K562 (cell line): ENCODE results near the gene FAM167B. TPM values are rescaled to one million over a fixed set of nuclear protein-coding genes. Genes with fewer than 3 reads are reported as not detected.

Experiments
- ARID2 ChIP-seq: fragments of 450-650 bp; IDR thresholded peaks from 2 replicates; pipeline ENCODE4 v1.6.1; 2017; ENCODE audit warnings: antibody characterized with exemption, mild to moderate bottlenecking
- BACH1 ChIP-seq: fragments of 200-800 bp; sonication (Bioruptor generic); IDR thresholded peaks from 2 replicates; pipeline ENCODE4 v1.6.1; 2016; ENCODE audit warnings: missing genetic modification characterization, missing compliant biosample characterization
- GABPB2 ChIP-seq: fragments of 250-450 bp; sonication (Bioruptor Pico); conservative IDR thresholded peaks from 2 replicates; pipeline ENCODE4 v1.5.1; 2021; ENCODE audit warnings: mild to moderate bottlenecking
- HDAC3 ChIP-seq: fragments of 450-650 bp; IDR thresholded peaks from 2 replicates; pipeline ENCODE4 v1.6.1; 2018; ENCODE audit warnings: borderline replicate concordance, mild to moderate bottlenecking, moderate library complexity; ENCODE audit not compliant: partially characterized antibody
- HNRNPLL ChIP-seq: fragments of 200-400 bp; formaldehyde crosslinking; IDR thresholded peaks from 2 replicates; pipeline ENCODE4 v1.6.1; 2017; ENCODE audit warnings: low read length, low read depth, mild to moderate bottlenecking; ENCODE audit not compliant: poor library complexity, severe bottlenecking
- KDM4B ChIP-seq, 2 experiments: fragments of 450-650 bp in 1 of 2; sonication (generic) in 1 of 2; IDR thresholded peaks; 2 replicates each; pipeline ENCODE4 v1.6.1; 2016 to 2017; ENCODE audit warnings: borderline replicate concordance in 2 of 2, antibody characterized with exemption in 1 of 2, low read depth in 1 of 2, mild to moderate bottlenecking in 1 of 2
- MAFF ChIP-seq: IDR thresholded peaks from 2 replicates; pipeline ENCODE4 v1.6.1; 2012; ENCODE audit warnings: low read length, improper control_type of control experiment
- MAFK ChIP-seq: IDR thresholded peaks from 2 replicates; pipeline ENCODE4 v1.6.1; 2011; ENCODE audit warnings: low read length, improper control_type of control experiment
- MAZ ChIP-seq, 2 experiments: fragments of 450-650 bp in 1 of 2; sonication (generic) in 1 of 2; formaldehyde crosslinking; IDR thresholded peaks in 1 of 2; conservative IDR thresholded peaks in 1 of 2; 2 replicates each; pipeline versions ENCODE4 v1.4.0 to v1.5.0; 2020; ENCODE audit warnings: mild to moderate bottlenecking in 1 of 2, missing genetic modification reagents in 1 of 2
- NFIX ChIP-seq: fragments of 250-450 bp; sonication (Bioruptor Pico); IDR thresholded peaks from 2 replicates; pipeline ENCODE4 v1.4.0; 2020; ENCODE audit warnings: low read depth, mild to moderate bottlenecking, moderate library complexity
- SIX5 ChIP-seq, 2 experiments: IDR thresholded peaks; 2 replicates each; pipeline ENCODE4 v1.6.1; 2011; ENCODE audit warnings: low read length in 2 of 2, borderline replicate concordance in 1 of 2, low read depth in 1 of 2, mild to moderate bottlenecking in 1 of 2, moderate library complexity in 1 of 2; ENCODE audit not compliant: insufficient read depth in 1 of 2
- SMAD4 ChIP-seq: fragments of 250-450 bp; sonication (Bioruptor Pico); conservative IDR thresholded peaks from 2 replicates; pipeline ENCODE4 v1.8.0; 2021; ENCODE audit warnings: inconsistent platforms, mild to moderate bottlenecking, moderate library complexity
- SNIP1 ChIP-seq: fragments of 450-650 bp; IDR thresholded peaks from 2 replicates; pipeline ENCODE4 v1.7.1; 2017; ENCODE audit warnings: low read depth, mild to moderate bottlenecking
- SRF ChIP-seq, 2 experiments: fragments of 250-450, 450-650 bp in 1 of 2; sonication (Bioruptor Pico) in 1 of 2; sonication (generic) in 1 of 2; formaldehyde crosslinking; IDR thresholded peaks; 2 replicates each; pipeline versions ENCODE4 v1.5.0 to v1.5.1; 2020 to 2022; ENCODE audit warnings: mild to moderate bottlenecking in 1 of 2, missing genetic modification reagents in 1 of 2
- VEZF1 ChIP-seq: fragments of 200-800 bp; sonication (Bioruptor generic); IDR thresholded peaks from 2 replicates; pipeline ENCODE4 v1.6.1; 2017; ENCODE audit warnings: missing genetic modification characterization, missing compliant biosample characterization
- ZKSCAN8 ChIP-seq: fragments of 200-800 bp; sonication (Bioruptor generic); IDR thresholded peaks from 2 replicates; pipeline ENCODE4 v1.6.1; 2016; ENCODE audit warnings: missing genetic modification characterization, missing compliant biosample characterization
- ZNF232 ChIP-seq: sonication (generic); formaldehyde crosslinking; IDR thresholded peaks from 2 replicates; pipeline ENCODE4 v1.8.0; 2022; ENCODE audit warnings: mild to moderate bottlenecking, missing genetic modification reagents
- ZNF274 ChIP-seq: IDR thresholded peaks from 2 replicates; pipeline ENCODE4 v1.6.1; 2011; ENCODE audit warnings: low read depth, mild to moderate bottlenecking, low read length, moderate library complexity, borderline replicate concordance
- ZNF384 ChIP-seq: IDR thresholded peaks from 2 replicates; pipeline ENCODE4 v1.6.1; 2012; ENCODE audit warnings: low read depth, low read length, improper control_type of control experiment
- ZNF583 ChIP-seq: fragments of 250-450 bp; sonication (Bioruptor Pico); IDR thresholded peaks from 2 replicates; pipeline ENCODE4 v1.4.0; 2020
- polyA plus RNA-seq, 8 experiments: library from polyadenylated mRNA; depleted of rRNA in 4 of 8; stranded (reverse) in 5 of 8; unstranded in 3 of 8; fragments of >200 nt; fragmentation: Nextera tagmentation in 2 of 8; fragmentation: Illumina TruSeq in 1 of 8; extraction: Ambion mirVana in 2 of 8; extraction: Trizol in 1 of 8; gene quantifications; 2 replicates each; pipeline versions ENCODE4 v1.2.1 to v1.2.3, GENCODE V29; 2011 to 2014; ENCODE audit warnings: inconsistent platforms in 1 of 8, missing spikeins in 1 of 8
- total RNA-seq, 7 experiments: library from RNA; depleted of rRNA in 6 of 7; stranded (reverse); fragments of >200 nt in 6 of 7; fragmentation: Illumina TruSeq in 2 of 7; extraction: Trizol in 2 of 7; gene quantifications; 2 replicates each; pipeline versions ENCODE4 v1.2.1 to v1.2.3, GENCODE V29; 2011 to 2021; ENCODE audit warnings: low replicate concordance in 1 of 7
- TF ChIP-seq, protein P1 (sequence below): fragments of 250-450 bp; sonication (Bioruptor Pico); IDR thresholded peaks from 2 replicates; pipeline ENCODE4 v1.9.0; 2021; ENCODE audit warnings: mild to moderate bottlenecking
- TF ChIP-seq, protein P2 (sequence below): IDR thresholded peaks from 2 replicates; pipeline ENCODE4 v1.6.1; 2012; ENCODE audit warnings: low read depth, low read length, improper control_type of control experiment, borderline replicate concordance
- TF ChIP-seq, protein P3 (sequence below), 2 experiments: fragments of 250-450 bp in 1 of 2; fragments of 450-650 bp in 1 of 2; sonication (Bioruptor Pico) in 1 of 2; IDR thresholded peaks; 2 replicates each; pipeline versions ENCODE4 v1.6.1 to v1.8.0; 2016 to 2021; ENCODE audit warnings: mild to moderate bottlenecking in 2 of 2, moderate library complexity in 2 of 2, missing compliant biosample characterization in 1 of 2, missing genetic modification characterization in 1 of 2

The FAM167B gene
- total and polyA plus RNA-seq, 9 of the 15 experiments (the other 6 are each of a cell fraction or from before 2014, with no cell fraction given), result not detected

GRCh38 chr1:32205401-32206370, 41.3 kb upstream of the FAM167B start, which contains the start of gene IQCC (continued):
- TF ChIP-seq VEZF1 (CRISPR knock-in tag), result peak; percentile 75
- no peak for TF ChIP-seq SMAD4 (CRISPR knock-in tag)
- no peak for TF ChIP-seq ARID2
- TF ChIP-seq SRF (CRISPR knock-in tag; IDR thresholded peaks at IDR 0.05), result no peak
- TF ChIP-seq ZNF274, result no peak
- TF ChIP-seq KDM4B (IDR thresholded peaks at IDR 0.05; ENCODE audit: borderline replicate concordance in 2 of 2, low read depth in 1 of 2), result peak in 1 of 2 experiments; percentile 71; a peak in 1 of 4 replicates
- TF ChIP-seq, protein P1, sequence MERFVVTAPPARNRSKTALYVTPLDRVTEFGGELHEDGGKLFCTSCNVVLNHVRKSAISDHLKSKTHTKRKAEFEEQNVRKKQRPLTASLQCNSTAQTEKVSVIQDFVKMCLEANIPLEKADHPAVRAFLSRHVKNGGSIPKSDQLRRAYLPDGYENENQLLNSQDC (CRISPR knock-in tag), result no peak
- TF ChIP-seq ZNF583 (CRISPR knock-in tag), result no peak
- TF ChIP-seq, protein P2, sequence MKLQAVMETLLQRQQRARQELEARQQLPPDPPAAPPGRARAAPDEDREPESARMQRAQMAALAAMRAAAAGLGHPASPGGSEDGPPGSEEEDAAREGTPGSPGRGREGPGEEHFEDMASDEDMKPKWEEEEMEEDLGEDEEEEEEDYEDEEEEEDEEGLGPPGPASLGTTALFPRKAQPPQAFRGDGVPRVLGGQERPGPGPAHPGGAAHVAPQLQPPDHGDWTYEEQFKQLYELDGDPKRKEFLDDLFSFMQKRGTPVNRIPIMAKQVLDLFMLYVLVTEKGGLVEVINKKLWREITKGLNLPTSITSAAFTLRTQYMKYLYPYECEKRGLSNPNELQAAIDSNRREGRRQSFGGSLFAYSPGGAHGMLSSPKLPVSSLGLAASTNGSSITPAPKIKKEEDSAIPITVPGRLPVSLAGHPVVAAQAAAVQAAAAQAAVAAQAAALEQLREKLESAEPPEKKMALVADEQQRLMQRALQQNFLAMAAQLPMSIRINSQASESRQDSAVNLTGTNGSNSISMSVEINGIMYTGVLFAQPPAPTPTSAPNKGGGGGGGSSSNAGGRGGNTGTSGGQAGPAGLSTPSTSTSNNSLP, result no peak
- TF ChIP-seq HNRNPLL, result no peak
- no peak for TF ChIP-seq SIX5 (IDR thresholded peaks at IDR 0.05; ENCODE audit: borderline replicate concordance in 1 of 2, insufficient read depth in 1 of 2, low read depth in 1 of 2, low read length in 2 of 2)
- TF ChIP-seq ZNF232 (CRISPR knock-in tag), result no peak; the same call in 1 of the 2 replicates
- no peak for TF ChIP-seq HDAC3
- TF ChIP-seq ZNF384, result no peak
- no peak for TF ChIP-seq MAFK
- TF ChIP-seq GABPB2 (CRISPR knock-in tag), result no peak
- no peak for TF ChIP-seq ZKSCAN8
- no peak for TF ChIP-seq MAFF
- no peak for TF ChIP-seq NFIX (CRISPR knock-in tag)
- TF ChIP-seq, protein P3, sequence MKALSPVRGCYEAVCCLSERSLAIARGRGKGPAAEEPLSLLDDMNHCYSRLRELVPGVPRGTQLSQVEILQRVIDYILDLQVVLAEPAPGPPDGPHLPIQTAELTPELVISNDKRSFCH (CRISPR knock-in tag; IDR thresholded peaks at IDR 0.05), result no peak
- TF ChIP-seq, protein P3 (tag; IDR thresholded peaks at IDR 0.05), result no peak
- TF ChIP-seq BACH1 (tag), result no peak
- TF ChIP-seq MAZ (CRISPR knock-in tag; conservative IDR thresholded peaks at IDR 0.05 in 1 of 2, IDR thresholded peaks at IDR 0.05 in 1 of 2), result 0 out of 4 replicates have a peak, but pooled peaks of 1 of the 2 experiments have one; percentile 63
- no peak for TF ChIP-seq SNIP1
